Peyer's patch (tissue), 4 donors: ENCODE data around the gene WNT10A. TPM values are rescaled to one million over a fixed set of nuclear protein-coding genes. Genes with fewer than 3 reads are reported as not detected.

Experiments used
- DNase-seq, 3 donors: peaks; one replicate each; pipeline ENCODE4 v3.0.0-alpha.2; 2017 to 2019
- H3K27ac ChIP-seq, 4 donors: fragments of 200-600 bp; sonication (generic); one replicate each; pipeline ENCODE4 v1.5.1; 2016 to 2019
- H3K27me3 ChIP-seq, 2 donors: fragments of 200-600 bp; sonication (generic); one replicate each; pipeline ENCODE4 v1.5.1; 2019
- H3K36me3 ChIP-seq, 3 donors: fragments of 200-600 bp; sonication (generic); one replicate each; pipeline ENCODE4 v1.5.1; 2016 to 2019
- H3K4me1 ChIP-seq, 4 donors: fragments of 200-600 bp; sonication (generic); one replicate each; pipeline ENCODE4 v1.5.1; 2016 to 2019
- H3K4me3 ChIP-seq, 4 donors: fragments of 200-600 bp; sonication (generic); 1 replicate in 3 of 4; 2 replicates in 1 of 4; pipeline ENCODE4 v1.5.1; 2016 to 2019; ENCODE audit warnings: mild to moderate bottlenecking in 1 of 4
- H3K9me3 ChIP-seq, 4 donors: fragments of 200-600 bp; sonication (generic); one replicate each; pipeline ENCODE4 v1.5.1; 2016 to 2019; ENCODE audit warnings: mild to moderate bottlenecking in 1 of 4
- CTCF ChIP-seq, 6 experiments: fragments of 450-650 bp in 4 of 6; fragments of 200-600 bp in 2 of 6; sonication (generic) in 1 of 6; IDR thresholded peaks; one replicate each; pipeline ENCODE4 v1.5.1; 2017 to 2019; ENCODE audit warnings: antibody characterized with exemption in 6 of 6, mild to moderate bottlenecking in 3 of 6, moderate library complexity in 1 of 6
- POLR2A ChIP-seq, 2 donors: fragments of 450-650 bp; IDR thresholded peaks; one replicate each; pipeline ENCODE4 v1.5.1; 2017; ENCODE audit warnings: antibody characterized with exemption in 2 of 2, mild to moderate bottlenecking in 2 of 2, moderate library complexity in 2 of 2
- total RNA-seq, 4 donors: library from RNA; depleted of rRNA; stranded (reverse); fragments of >200 nt; gene quantifications; one replicate each; pipeline ENCODE4 v1.1.0, GENCODE V29; 2016

WNT10A gene
- total RNA-seq, 4 donors from 2014 or later = 0.27 to 2.5 TPM; not detected in 2

- peaks cover 0 to 21% of the 10 kb centered on the region in 2 donors for H3K27me3 ChIP-seq
- H3K4me1 ChIP-seq = peaks cover 0 to 29% (median 19%) of the 10 kb centered on the region in 4 donors
- H3K27ac ChIP-seq = peak overlapping the region in 2 of 4 donors; percentile 42 to 75
- TF ChIP-seq POLR2A (IDR thresholded peaks at IDR 0.05) (no peak), CTCF (IDR thresholded peaks at IDR 0.05) (no peak)
- peak overlapping the region; percentile 43 to 54 (median 48) for H3K4me3 ChIP-seq
- DNase-seq = peak in 2 of 3 donors; percentile 52 to 63
- no peaks in the 10 kb centered on the region for H3K36me3 ChIP-seq
- no peaks in the 10 kb centered on the region for H3K9me3 ChIP-seq
Observed at GRCh38 chr2:218883491-218884490, 3.1 kb downstream of the WNT10A start.

DNA sequence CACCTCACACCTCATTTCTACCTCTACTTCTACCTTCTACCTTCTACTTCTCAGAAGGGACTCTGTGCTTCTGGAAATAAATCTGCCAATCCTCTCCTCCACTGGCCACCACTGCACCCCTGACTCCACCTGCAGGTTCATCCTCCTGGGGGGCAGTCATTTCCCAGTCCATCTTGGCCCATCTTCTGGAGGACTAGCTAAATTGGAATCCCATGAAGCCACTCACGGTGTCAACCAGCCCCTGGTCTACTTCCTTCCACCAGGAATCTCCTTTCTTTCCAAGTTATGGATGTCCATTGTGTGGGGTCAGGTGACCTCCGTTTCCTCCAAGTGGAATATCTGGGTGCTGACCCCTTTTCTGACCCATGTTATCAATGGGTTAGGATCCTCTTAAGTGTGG is 3.9 kb downstream of the WNT10A start:
- H3K36me3 ChIP-seq = no peaks in the 10 kb centered on the region
- TF ChIP-seq CTCF (IDR thresholded peaks at IDR 0.05) = no peak
- TF ChIP-seq POLR2A (IDR thresholded peaks at IDR 0.05) = no peak
- no peak overlapping the region for H3K27ac ChIP-seq
- H3K4me1 ChIP-seq = peaks cover 0 to 29% (median 17%) of the 10 kb centered on the region in 4 donors
- H3K4me3 ChIP-seq = no peak overlapping the region
- H3K27me3 ChIP-seq = peaks cover 0 to 14% of the 10 kb centered on the region in 2 donors
- no peaks in the 10 kb centered on the region for H3K9me3 ChIP-seq
- DNase-seq = peak in 1 of 3 donors; percentile 2

GRCh38 chr2:218885981-218886947 is 5.6 kb downstream of the WNT10A start:
- H3K27me3 ChIP-seq = no peaks in the 10 kb centered on the region

GRCh38 chr2:218887079-218887478 is 6.4 kb downstream of the WNT10A start:
- TF ChIP-seq POLR2A (IDR thresholded peaks at IDR 0.05) = no peak
- TF ChIP-seq CTCF (IDR thresholded peaks at IDR 0.05) = no peak
- no peaks in the 10 kb centered on the region for H3K9me3 ChIP-seq
- no peaks in the 10 kb centered on the region for H3K36me3 ChIP-seq
- peaks cover 0 to 16% (median 10%) of the 10 kb centered on the region in 4 donors for H3K4me1 ChIP-seq
- no peak for DNase-seq
- H3K27me3 ChIP-seq = no peaks in the 10 kb centered on the region
- no peak overlapping the region for H3K4me3 ChIP-seq
- H3K27ac ChIP-seq = no peak overlapping the region

More at GRCh38 chr2:218885981-218886947, 5.6 kb downstream of the WNT10A start:
- TF ChIP-seq POLR2A (IDR thresholded peaks at IDR 0.05) = no peak
- TF ChIP-seq CTCF (IDR thresholded peaks at IDR 0.05) = no peak
- Histone ChIP-seq H3K27ac (peak overlapping the region in 1 of 4 donors; percentile 52), H3K4me1 (peaks cover 0 to 16% (median 10%) of the 10 kb centered on the region in 4 donors), H3K4me3 (no peak overlapping the region), H3K9me3 (no peaks in the 10 kb centered on the region), H3K36me3 (no peaks in the 10 kb centered on the region)
- DNase-seq = peak; percentile 33 to 64 (median 45)

DNA sequence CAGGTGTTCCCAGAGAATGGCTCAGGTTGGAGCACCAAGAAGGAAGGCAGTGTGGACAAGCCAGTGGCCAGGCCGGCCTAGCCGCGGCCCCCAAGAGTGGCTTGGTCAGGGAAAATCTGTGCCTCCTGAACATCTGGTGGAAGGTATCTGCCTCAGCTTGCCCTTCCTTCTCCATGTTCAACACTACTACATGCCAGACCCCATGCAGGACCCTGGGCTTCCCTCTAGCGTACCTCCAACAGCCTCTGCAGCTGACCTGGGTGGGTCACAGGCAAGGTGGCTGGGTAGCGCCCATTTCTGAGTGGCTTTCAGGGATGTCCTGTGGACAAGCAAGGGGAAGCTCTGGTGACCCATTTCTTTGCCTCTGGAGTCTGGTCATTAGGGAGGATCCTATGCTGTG is 7.7 kb downstream of the WNT10A start:
- Histone ChIP-seq H3K9me3 (no peaks in the 10 kb centered on the region), H3K27me3 (no peaks in the 10 kb centered on the region), H3K36me3 (no peaks in the 10 kb centered on the region), H3K27ac (no peak overlapping the region), H3K4me1 (peaks cover 2 to 23% (median 14%) of the 10 kb centered on the region in 4 donors), H3K4me3 (no peak overlapping the region)
- TF ChIP-seq POLR2A (IDR thresholded peaks at IDR 0.05) (no peak), CTCF (IDR thresholded peaks at IDR 0.05) (no peak)
- DNase-seq = no peak
